Prostate gland (tissue), 2 donors: ENCODE data around the gene MUC6. TPM values are rescaled to one million over a fixed set of nuclear protein-coding genes. Genes with fewer than 3 reads are reported as not detected.

Experiments
- DNase-seq: peaks from one replicate; pipeline ENCODE4 v3.0.0-alpha.2; 2019; ENCODE audit warnings: low spot score
- H3K27ac ChIP-seq, 2 donors: fragments of 200-600 bp; sonication (generic); 2 replicates each; pipeline ENCODE4 v1.5.1; 2017 to 2019
- H3K27me3 ChIP-seq: fragments of 200-600 bp; sonication (generic); replicated peaks from 2 replicates; pipeline ENCODE4 v1.5.1; 2019; ENCODE audit not compliant: insufficient read depth
- H3K36me3 ChIP-seq, 2 donors: fragments of 200-600 bp; sonication (generic); 1 replicate in 1 of 2; 2 replicates in 1 of 2; pipeline versions ENCODE4 v1.5.1 to v1.8.1; 2017 to 2019
- H3K4me1 ChIP-seq: fragments of 200-600 bp; sonication (generic); replicated peaks from 2 replicates; pipeline ENCODE4 v1.5.1; 2019
- H3K4me3 ChIP-seq, 2 donors: fragments of 200-600 bp; sonication (generic); 2 replicates each; pipeline ENCODE4 v1.5.1; 2017 to 2019
- H3K9me3 ChIP-seq: fragments of 200-600 bp; sonication (generic); 2 replicates; pipeline ENCODE4 v1.5.1; 2017
- POLR2A ChIP-seq: fragments of 450-650 bp; IDR thresholded peaks from one replicate; pipeline ENCODE4 v1.6.1; 2016; ENCODE audit warnings: antibody characterized with exemption, mild to moderate bottlenecking
- POLR2AphosphoS5 ChIP-seq: sonication (generic); formaldehyde crosslinking; IDR thresholded peaks from one replicate; pipeline ENCODE4 v1.6.1; 2017; ENCODE audit warnings: antibody characterized with exemption
- WGBS: methylation state at CpG from one replicate; pipeline ENCODE4 v1.1.5; 2018; 5-methylcytosine and 5-hydroxymethylcytosine counted together
- intact Hi-C: fragments of 100-400 bp; cut with DNase I; formaldehyde crosslinking; loops from one replicate; pipeline ENCODE4 v1.14.2; 2022
- total RNA-seq, 2 donors: library from RNA; depleted of rRNA; stranded (reverse); fragments of >200 nt; gene quantifications; one replicate each; pipeline ENCODE4 v1.1.0, GENCODE V29; 2016
- TF ChIP-seq, protein P1 (sequence below), 4 experiments: fragments of 200-600 bp in 2 of 4; fragments of 450-650 bp in 2 of 4; sonication (generic) in 2 of 4; IDR thresholded peaks; 1 replicate in 3 of 4; 2 replicates in 1 of 4; pipeline ENCODE4 v1.5.1; 2016 to 2019; ENCODE audit warnings: antibody characterized with exemption in 4 of 4, mild to moderate bottlenecking in 2 of 4, moderate library complexity in 2 of 4

The MUC6 gene
- total RNA-seq = 1 to 10 TPM in 1 of 2 donors, under 1 TPM in 1; 0.74 to 2.3 TPM

DNA sequence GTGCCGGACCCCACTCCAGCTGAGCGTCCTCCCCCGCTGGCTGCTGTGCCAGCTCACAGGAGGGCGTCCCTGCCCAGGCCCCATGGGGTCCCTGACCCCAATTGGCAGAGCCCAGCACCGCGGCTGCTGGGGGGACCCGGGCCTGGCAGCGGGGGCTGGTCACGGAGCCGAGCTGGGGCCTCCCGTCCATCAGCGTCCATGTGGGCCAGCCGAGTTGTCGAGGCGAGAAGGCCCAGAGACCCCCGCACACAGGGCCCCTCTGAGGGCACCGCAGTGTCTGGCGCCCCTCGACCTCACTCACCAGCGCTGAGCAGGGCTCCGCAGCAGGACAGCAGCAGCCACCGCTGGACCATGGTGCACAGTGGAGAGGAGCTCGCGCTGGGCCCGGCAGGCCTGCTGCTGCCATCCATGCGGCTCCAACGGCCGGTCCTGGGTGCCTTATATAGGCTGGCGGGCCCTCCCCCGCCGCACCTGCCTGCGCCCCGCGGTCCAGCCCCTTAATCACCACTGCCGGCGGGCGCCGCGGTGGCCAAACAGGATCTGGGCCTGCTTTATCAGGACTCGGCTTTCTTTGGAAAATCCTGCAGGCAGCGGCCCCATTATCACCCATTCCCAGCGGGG is at the start of gene MUC6:
TSS of gene MUC6 (minus strand) at position 416 of the 621 bp plus-strand sequence. CDS start at position 353, 63 bp downstream.
- H3K27ac ChIP-seq = no peak within 1 kb of the TSS
- DNase-seq = no peak
- intact Hi-C loops = no loop called here
- H3K27me3 ChIP-seq = no peaks in the 10 kb centered on the region
- no peaks in the 10 kb centered on the region for H3K9me3 ChIP-seq
- H3K4me1 ChIP-seq = no peaks in the 10 kb centered on the region
- TF ChIP-seq POLR2A (no peak), POLR2AphosphoS5 (no peak)
- TF ChIP-seq, protein P1, sequence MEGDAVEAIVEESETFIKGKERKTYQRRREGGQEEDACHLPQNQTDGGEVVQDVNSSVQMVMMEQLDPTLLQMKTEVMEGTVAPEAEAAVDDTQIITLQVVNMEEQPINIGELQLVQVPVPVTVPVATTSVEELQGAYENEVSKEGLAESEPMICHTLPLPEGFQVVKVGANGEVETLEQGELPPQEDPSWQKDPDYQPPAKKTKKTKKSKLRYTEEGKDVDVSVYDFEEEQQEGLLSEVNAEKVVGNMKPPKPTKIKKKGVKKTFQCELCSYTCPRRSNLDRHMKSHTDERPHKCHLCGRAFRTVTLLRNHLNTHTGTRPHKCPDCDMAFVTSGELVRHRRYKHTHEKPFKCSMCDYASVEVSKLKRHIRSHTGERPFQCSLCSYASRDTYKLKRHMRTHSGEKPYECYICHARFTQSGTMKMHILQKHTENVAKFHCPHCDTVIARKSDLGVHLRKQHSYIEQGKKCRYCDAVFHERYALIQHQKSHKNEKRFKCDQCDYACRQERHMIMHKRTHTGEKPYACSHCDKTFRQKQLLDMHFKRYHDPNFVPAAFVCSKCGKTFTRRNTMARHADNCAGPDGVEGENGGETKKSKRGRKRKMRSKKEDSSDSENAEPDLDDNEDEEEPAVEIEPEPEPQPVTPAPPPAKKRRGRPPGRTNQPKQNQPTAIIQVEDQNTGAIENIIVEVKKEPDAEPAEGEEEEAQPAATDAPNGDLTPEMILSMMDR (IDR thresholded peaks at IDR 0.05) = no peak
- H3K36me3 ChIP-seq = no peaks in the 10 kb centered on the region
- H3K4me3 ChIP-seq = no peak within 1 kb of the TSS
- WGBS = 61% methylated on average over 33 of the region's 42 CpGs

DNA sequence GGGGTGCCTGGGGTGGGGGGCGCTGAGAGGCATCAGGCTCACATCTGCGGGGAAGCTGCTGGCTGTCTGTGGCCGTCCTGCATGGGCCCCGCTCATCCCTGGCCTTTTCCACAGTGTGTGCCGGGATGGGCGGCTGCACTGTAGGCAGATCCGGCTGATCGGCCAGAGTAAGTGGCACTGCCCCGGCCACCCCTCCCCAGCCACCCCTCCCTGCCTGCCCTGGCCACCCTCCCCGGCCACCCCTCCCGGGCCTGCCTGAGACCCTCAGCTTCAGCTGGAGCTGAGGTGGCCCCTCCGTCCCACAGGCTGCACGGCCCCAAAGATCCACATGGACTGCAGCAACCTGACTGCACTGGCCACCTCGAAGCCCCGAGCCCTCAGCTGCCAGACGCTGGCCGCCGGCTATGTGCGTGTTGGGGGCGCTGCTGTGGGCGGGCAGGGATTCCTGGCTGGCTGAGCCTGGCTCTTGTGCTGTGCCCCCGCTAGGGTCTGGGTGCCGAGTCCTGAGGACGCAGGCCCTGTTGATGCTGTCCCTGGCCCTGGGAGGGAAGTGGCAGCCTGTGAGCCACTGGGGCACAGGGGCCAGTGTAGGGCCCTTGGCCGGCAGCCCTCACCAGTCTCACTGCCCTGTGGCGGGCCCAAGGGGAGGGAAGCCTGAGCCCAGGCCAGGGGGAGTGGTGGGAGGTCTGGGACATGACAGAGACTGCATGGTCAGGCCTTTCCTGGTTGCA is 49.1 kb upstream of the MUC6 start:
- Histone ChIP-seq H3K4me1 (no peaks in the 10 kb centered on the region), H3K27ac (no peak overlapping the region), H3K36me3 (no peaks in the 10 kb centered on the region), H3K27me3 (no peaks in the 10 kb centered on the region), H3K9me3 (no peaks in the 10 kb centered on the region), H3K4me3 (no peak overlapping the region)
- WGBS = 88% methylated on average over 22 of the region's 26 CpGs
- TF ChIP-seq POLR2AphosphoS5 = no peak
- TF ChIP-seq, protein P1 (IDR thresholded peaks at IDR 0.05) = no peak
- TF ChIP-seq POLR2A = no peak
- DNase-seq = no peak
- intact Hi-C loops = no loop called here

- intact Hi-C loops = no loop called here
- Histone ChIP-seq H3K9me3 (no peaks in the 10 kb centered on the region), H3K4me1 (no peaks in the 10 kb centered on the region), H3K4me3 (no peak overlapping the region), H3K36me3 (no peaks in the 10 kb centered on the region), H3K27ac (no peak overlapping the region), H3K27me3 (no peaks in the 10 kb centered on the region)
- TF ChIP-seq, protein P1 (IDR thresholded peaks at IDR 0.05) = no peak
- TF ChIP-seq POLR2AphosphoS5 = no peak
- TF ChIP-seq POLR2A = no peak
- WGBS = 62% methylated on average over 49 of the region's 49 CpGs
- no peak for DNase-seq
Observed at GRCh38 chr11:1084561-1085439, 48.3 kb upstream of the MUC6 start.

GRCh38 chr11:1083621-1084551 is 47.4 kb upstream of the MUC6 start:
- Histone ChIP-seq H3K27ac (no peak overlapping the region), H3K4me1 (no peaks in the 10 kb centered on the region), H3K4me3 (no peak overlapping the region), H3K27me3 (no peaks in the 10 kb centered on the region), H3K9me3 (no peaks in the 10 kb centered on the region), H3K36me3 (no peaks in the 10 kb centered on the region)
- TF ChIP-seq, protein P1 (IDR thresholded peaks at IDR 0.05) = no peak
- TF ChIP-seq POLR2A = no peak
- TF ChIP-seq POLR2AphosphoS5 = no peak
- no peak for DNase-seq
- whole genome bisulfite sequencing = 42% methylated on average over 34 of the region's 34 CpGs
- intact Hi-C loops = no loop called here
